ENCODE data around the gene HDDC2.

DNA sequence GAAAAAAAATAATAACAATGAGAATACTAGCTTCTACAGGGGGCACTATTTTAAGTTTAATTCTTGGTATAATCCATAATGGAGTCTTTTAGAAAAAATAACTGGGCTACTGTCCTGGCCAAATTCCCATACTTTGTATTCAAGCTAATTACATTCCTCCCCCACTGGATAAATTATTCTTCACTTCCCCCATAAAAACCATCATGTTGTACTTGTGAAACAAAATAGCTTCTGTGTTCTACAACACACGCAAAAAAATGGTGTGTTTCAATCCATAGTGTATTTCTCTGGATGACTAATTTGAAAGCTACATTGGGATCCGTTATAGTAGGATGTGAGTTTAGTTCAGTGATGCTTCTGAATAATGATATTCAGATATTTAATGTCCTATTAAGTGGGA, 21.6 kb upstream of the HDDC2 start:
- TF ChIP-seq CTCF (IDR thresholded peaks at IDR 0.05 in 2 of 3, conservative IDR thresholded peaks at IDR 0.05 in 1 of 3; ENCODE audit: insufficient read depth in 2 of 3, low read depth in 1 of 3, low read length in 3 of 3) (no peak), ZNF449 (CRISPR knock-in tag; IDR thresholded peaks at IDR 0.05) (no peak), NRF1 (conservative IDR thresholded peaks at IDR 0.05 in 1 of 2, IDR thresholded peaks at IDR 0.05 in 1 of 2) (no peak)
